DOHH2 (cell line): ENCODE data around the gene DHRS11.

Experiments used
- H3F3A ChIP-seq: fragments of 200-600 bp; sonication (generic), shearing (Covaris generic); 2 replicates; pipeline ENCODE4 v1.6.0; 2016; ENCODE audit warnings: antibody characterized with exemption, mild to moderate bottlenecking; ENCODE audit not compliant: control insufficient read depth, insufficient read depth
- H3K27ac ChIP-seq: fragments of 200-600 bp; sonication (generic); 2 replicates; pipeline ENCODE4 v1.5.1; 2014; ENCODE audit warnings: low read depth, mild to moderate bottlenecking, low read length, moderate library complexity
- H3K27me3 ChIP-seq: fragments of 200-600 bp; sonication (generic); 2 replicates; pipeline ENCODE4 v1.6.1; 2014; ENCODE audit warnings: mild to moderate bottlenecking, low read length, mixed read lengths; ENCODE audit not compliant: control insufficient read depth
- H3K36me3 ChIP-seq: fragments of 200-600 bp; sonication (generic); 2 replicates; pipeline ENCODE4 v1.6.1; 2014; ENCODE audit warnings: mild to moderate bottlenecking, low read length, moderate library complexity, mixed read lengths; ENCODE audit not compliant: control insufficient read depth
- H3K4me1 ChIP-seq: fragments of 200-600 bp; sonication (generic); 2 replicates; pipeline ENCODE4 v1.6.1; 2014; ENCODE audit warnings: mild to moderate bottlenecking, low read length, mixed read lengths; ENCODE audit not compliant: control insufficient read depth
- H3K4me2 ChIP-seq: fragments of 200-600 bp; sonication (generic); 2 replicates; pipeline ENCODE4 v1.6.0; 2014; ENCODE audit warnings: mild to moderate bottlenecking, low read length, moderate library complexity
- H3K4me3 ChIP-seq: fragments of 200-600 bp; sonication (generic); 2 replicates; pipeline ENCODE4 v1.5.1; 2014; ENCODE audit warnings: mild to moderate bottlenecking, low read length, mixed read lengths
- H3K79me2 ChIP-seq: fragments of 200-600 bp; sonication (generic); 2 replicates; pipeline ENCODE4 v1.6.1; 2014; ENCODE audit warnings: mild to moderate bottlenecking, low read length, mixed read lengths; ENCODE audit not compliant: control insufficient read depth
- H3K9me2 ChIP-seq: fragments of 200-600 bp; sonication (generic); replicated peaks from 2 replicates; pipeline ENCODE4 v1.6.1; 2014; ENCODE audit warnings: mild to moderate bottlenecking, low read length, mixed read lengths; ENCODE audit not compliant: control insufficient read depth
- H3K9me3 ChIP-seq: fragments of 200-600 bp; sonication (generic); 2 replicates; pipeline ENCODE4 v1.6.1; 2014; ENCODE audit warnings: antibody characterized with exemption, low read length, mixed read lengths; ENCODE audit not compliant: control insufficient read depth, insufficient read depth
- H4K20me1 ChIP-seq: fragments of 200-600 bp; sonication (generic); 2 replicates; pipeline ENCODE4 v1.6.0; 2014; ENCODE audit warnings: low read depth, mild to moderate bottlenecking, antibody characterized with exemption, low read length, moderate library complexity; ENCODE audit not compliant: control insufficient read depth, insufficient read depth
- EZH2phosphoT487 ChIP-seq: fragments of 200-600 bp; sonication (generic); IDR thresholded peaks from 2 replicates; pipeline ENCODE4 v1.6.1; 2017; ENCODE audit warnings: borderline replicate concordance, mild to moderate bottlenecking, antibody characterized with exemption, low read length, moderate library complexity, mixed read lengths
- TF ChIP-seq, protein P1 (sequence below): fragments of 200-600 bp; sonication (generic); IDR thresholded peaks from one replicate; pipeline ENCODE4 v1.5.1; 2014; ENCODE audit warnings: antibody characterized with exemption, mild to moderate bottlenecking, low read depth, low read length; ENCODE audit not compliant: poor library complexity, severe bottlenecking

DHRS11 gene

DNA sequence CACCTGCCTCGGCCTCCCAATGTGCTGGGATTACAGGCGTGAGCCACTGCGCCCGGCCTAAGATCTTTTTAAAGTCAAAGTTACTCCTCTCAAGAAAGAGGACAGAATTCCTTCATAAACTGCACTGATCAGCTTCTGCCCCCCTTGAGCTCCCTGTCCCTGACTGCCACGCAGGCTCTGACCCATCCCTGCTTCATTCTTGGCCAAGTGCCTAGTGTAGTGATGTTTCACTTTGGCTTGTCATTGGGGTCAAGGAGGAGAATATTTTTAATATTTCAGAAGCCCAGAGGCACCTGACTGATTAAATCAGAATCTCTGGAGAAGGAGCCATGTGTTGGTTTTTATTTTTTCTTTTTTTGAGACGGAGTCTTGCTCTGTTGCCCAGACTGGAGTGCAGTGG, 18.8 kb downstream of the DHRS11 start:
- no peaks in the 10 kb centered on the region for H3F3A ChIP-seq
- H3K9me3 ChIP-seq: no peaks in the 10 kb centered on the region
- H3K4me1 ChIP-seq: peaks cover 4% of the 10 kb centered on the region
- no peaks in the 10 kb centered on the region for H3K27me3 ChIP-seq
- peaks cover 36% of the 10 kb centered on the region for H3K79me2 ChIP-seq
- H3K36me3 ChIP-seq: peaks cover 28% of the 10 kb centered on the region
- H4K20me1 ChIP-seq: peaks cover 11% of the 10 kb centered on the region; the same call in 1 of the 2 replicates
- no peak overlapping the region for H3K4me2 ChIP-seq
- no peak overlapping the region for H3K4me3 ChIP-seq
- TF ChIP-seq, protein P1, sequence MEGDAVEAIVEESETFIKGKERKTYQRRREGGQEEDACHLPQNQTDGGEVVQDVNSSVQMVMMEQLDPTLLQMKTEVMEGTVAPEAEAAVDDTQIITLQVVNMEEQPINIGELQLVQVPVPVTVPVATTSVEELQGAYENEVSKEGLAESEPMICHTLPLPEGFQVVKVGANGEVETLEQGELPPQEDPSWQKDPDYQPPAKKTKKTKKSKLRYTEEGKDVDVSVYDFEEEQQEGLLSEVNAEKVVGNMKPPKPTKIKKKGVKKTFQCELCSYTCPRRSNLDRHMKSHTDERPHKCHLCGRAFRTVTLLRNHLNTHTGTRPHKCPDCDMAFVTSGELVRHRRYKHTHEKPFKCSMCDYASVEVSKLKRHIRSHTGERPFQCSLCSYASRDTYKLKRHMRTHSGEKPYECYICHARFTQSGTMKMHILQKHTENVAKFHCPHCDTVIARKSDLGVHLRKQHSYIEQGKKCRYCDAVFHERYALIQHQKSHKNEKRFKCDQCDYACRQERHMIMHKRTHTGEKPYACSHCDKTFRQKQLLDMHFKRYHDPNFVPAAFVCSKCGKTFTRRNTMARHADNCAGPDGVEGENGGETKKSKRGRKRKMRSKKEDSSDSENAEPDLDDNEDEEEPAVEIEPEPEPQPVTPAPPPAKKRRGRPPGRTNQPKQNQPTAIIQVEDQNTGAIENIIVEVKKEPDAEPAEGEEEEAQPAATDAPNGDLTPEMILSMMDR: no peak
- TF ChIP-seq EZH2phosphoT487: no peak
- no peaks in the 10 kb centered on the region for H3K9me2 ChIP-seq
- no peak overlapping the region for H3K27ac ChIP-seq

DNA sequence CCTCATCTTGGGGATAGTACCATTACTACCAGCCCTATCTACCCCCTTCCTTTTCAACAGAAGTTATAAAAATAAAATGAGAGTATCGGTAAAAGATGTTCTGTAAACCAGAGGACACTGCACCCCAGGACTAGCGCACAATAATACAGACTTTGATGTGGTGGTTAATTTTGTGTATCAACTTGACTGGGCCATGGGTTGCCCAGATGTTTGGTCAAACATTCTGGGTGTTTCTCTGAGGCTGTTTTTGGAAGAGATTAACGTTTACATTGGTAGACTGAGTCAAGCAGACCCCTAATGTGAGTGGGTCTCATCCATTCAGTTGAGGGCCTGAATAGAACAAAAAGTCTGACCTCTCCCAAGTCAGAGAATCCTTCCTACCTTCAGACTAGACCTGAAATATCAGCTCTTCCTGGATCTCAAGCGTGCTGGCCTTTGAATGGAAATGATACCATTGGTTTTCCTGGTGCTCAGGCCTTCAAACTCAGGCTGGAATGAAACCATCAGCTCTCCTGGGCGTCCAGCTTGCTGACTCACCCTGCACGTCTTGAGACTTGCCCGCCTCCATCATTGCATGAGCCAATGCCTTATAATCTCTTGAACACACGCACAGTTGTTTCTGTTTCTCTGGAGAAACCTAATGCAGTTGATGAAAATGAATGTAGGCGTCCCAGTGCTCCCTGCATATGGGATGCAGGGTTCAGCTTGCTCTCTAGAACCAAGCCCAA, 19.8 kb downstream of the DHRS11 start:
- peaks cover 4% of the 10 kb centered on the region; the same call in 1 of the 2 replicates for H4K20me1 ChIP-seq
- no peak overlapping the region for H3K27ac ChIP-seq
- H3K9me3 ChIP-seq: no peaks in the 10 kb centered on the region
- TF ChIP-seq EZH2phosphoT487: no peak
- TF ChIP-seq, protein P1: no peak
- peaks cover 26% of the 10 kb centered on the region for H3K79me2 ChIP-seq
- H3K27me3 ChIP-seq: no peaks in the 10 kb centered on the region
- H3K4me3 ChIP-seq: no peak overlapping the region
- H3K4me2 ChIP-seq: no peak overlapping the region
- no peaks in the 10 kb centered on the region for H3F3A ChIP-seq
- H3K9me2 ChIP-seq: no peaks in the 10 kb centered on the region
- peaks cover 21% of the 10 kb centered on the region; the same call in 1 of the 2 replicates for H3K36me3 ChIP-seq
- no peaks in the 10 kb centered on the region for H3K4me1 ChIP-seq

DNA sequence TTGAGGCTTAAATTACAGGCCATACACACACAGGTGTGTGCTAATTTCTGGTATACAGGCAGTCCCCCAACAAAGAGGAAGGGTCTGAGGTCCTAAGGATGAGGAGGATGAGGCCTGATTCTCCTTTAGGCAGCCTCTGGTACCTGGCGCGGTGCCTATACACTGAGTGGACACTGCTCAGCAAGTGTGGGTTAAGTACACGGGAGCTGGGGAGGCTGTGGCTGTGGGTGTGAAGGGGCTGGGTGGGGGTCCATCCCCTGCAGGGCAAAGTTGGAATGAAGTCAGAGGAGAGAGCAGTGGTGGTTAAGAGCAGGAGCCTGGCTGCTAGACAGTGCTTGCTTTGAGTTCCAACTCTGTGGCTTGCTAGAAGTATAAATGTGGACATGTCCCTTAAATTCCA, 20.6 kb downstream of the DHRS11 start:
- no peak overlapping the region for H3K27ac ChIP-seq
- no peaks in the 10 kb centered on the region for H3K4me1 ChIP-seq
- H3K79me2 ChIP-seq: peaks cover 23% of the 10 kb centered on the region
- H3K4me3 ChIP-seq: no peak overlapping the region
- no peaks in the 10 kb centered on the region for H3K9me3 ChIP-seq
- peaks cover 4% of the 10 kb centered on the region; the same call in 1 of the 2 replicates for H4K20me1 ChIP-seq
- no peaks in the 10 kb centered on the region for H3K9me2 ChIP-seq
- no peaks in the 10 kb centered on the region for H3F3A ChIP-seq
- no peaks in the 10 kb centered on the region for H3K27me3 ChIP-seq
- no peak for TF ChIP-seq EZH2phosphoT487
- TF ChIP-seq, protein P1: no peak
- H3K4me2 ChIP-seq: no peak overlapping the region
- H3K36me3 ChIP-seq: peaks cover 21% of the 10 kb centered on the region; the same call in 1 of the 2 replicates
